ENCODE measurements around the gene MCHR1.
"Not testable (repeated sequence)": the region's sequence is repeated elsewhere in the genome, so short reads cannot be mapped to it uniquely, and the experiment has no call there.

MCHR1 gene

GRCh38 chr22:40659166-40659565 is 20.1 kb upstream of the MCHR1 start:
- no peak for DNase-seq

DNA sequence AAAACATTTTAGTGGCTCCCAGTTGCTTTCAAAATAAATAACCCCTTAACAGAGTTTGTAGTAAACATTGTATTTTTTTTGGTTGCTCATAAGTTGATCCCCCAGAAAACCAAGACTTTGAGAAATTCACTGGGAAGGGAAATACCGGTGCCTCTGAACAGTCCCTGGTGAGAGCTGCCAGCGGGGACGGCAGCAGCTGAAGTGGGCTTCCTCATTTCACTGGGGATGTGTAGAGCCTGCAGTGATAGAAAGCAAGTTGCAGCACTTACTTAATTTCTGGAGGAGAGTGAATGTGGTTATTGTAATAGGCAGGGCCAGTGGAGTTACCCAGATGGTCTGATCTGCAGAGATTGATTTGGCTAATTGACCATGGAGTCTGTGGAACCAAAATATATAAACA is 18.6 kb upstream of the MCHR1 start:
- no peak for DNase-seq

GRCh38 chr22:40661671-40662070 is 17.6 kb upstream of the MCHR1 start:
- DNase-seq = no peak

DNA sequence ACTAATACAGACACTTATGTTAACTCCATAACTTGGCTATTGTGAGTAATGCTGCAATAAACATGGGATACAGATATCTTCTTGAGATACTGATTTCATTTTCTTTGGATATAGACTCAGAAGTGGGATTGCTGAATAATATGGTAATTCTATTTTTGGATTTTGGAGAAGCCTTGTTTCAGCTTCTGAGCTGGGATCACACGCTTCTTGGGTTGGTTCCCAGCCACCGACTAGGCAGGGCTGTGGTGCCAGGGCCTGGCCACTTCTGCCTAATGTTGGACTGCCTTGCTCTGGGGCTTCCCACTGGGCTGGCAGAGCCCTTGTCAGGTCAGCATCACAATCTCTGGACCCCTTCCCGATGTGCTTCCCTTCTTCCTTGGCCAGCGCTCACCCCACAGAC is 14.0 kb upstream of the MCHR1 start:
- DNase-seq = no peak

GRCh38 chr22:40666151-40666848 is 13.0 kb upstream of the MCHR1 start:
- no peak for DNase-seq

GRCh38 chr22:40668611-40669411 is 10.5 kb upstream of the MCHR1 start:
- DNase-seq = no peak

DNA sequence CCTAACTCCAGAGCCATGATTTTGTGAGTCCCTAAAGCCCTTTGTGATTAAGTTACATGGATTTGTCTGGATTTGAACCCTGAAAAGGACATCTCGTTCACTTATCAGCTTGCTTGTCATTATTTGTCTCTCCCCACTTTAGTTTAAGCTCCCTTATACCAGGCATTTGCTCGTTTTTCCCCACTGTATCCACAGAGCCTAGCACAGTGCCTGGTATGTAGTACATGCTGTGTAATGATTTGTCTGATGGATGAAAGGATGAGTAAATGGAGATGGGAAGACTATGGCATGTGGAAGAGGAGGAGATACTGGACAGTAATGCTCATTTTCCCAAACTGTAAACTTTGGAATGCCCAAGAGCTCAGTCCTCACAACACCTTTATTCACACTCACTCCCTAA is 9.2 kb upstream of the MCHR1 start:
- DNase-seq = no peak

- DNase-seq = no peak
Measured at GRCh38 chr22:40671369-40671768, 7.9 kb upstream of the MCHR1 start.

- DNase-seq = no peak
Measured at GRCh38 chr22:40671796-40672360, 7.4 kb upstream of the MCHR1 start.

DNA sequence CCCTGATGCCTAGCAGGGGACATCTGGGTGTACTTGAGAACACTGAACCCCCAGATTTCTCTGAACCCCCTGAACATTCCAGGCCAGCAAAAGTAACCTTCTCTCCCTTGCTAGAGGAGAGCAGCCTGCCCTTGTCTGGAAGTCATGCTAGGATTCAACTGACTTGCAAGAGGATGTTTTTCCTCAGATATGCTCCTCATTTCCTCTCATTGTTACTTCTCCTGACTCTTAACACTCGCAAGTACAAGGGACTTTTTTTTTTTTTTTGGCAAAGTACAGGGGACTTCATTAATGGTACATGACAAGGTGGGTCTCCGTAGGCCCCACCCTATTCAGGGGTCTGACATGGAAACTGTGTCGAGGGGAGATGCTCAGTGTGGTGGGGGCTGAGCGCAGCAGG is 6.3 kb upstream of the MCHR1 start:
- DNase-seq = no peak

DNA sequence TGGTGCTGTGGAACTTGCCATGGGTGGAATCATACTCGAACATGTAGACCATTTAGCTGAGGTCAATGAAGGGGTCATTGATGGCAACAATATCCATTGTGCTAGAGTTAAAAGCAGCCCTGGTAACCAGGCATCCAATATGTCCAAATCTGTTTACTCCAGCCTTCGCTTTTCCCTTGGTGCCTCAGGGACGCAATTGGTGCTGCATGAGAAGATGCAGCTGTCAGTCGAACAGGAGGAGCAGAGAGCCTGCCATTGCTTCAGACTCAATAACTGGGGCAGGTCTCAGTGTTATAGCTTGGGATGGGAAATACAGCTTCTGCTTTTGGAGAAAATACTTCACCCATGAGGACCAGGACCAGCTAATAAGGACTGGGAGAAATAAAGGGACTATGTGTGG is 5.0 kb upstream of the MCHR1 start:
- no peak for DNase-seq

GRCh38 chr22:40676166-40676565 is 3.1 kb upstream of the MCHR1 start:
- not testable (repeated sequence) for DNase-seq

- no peak for DNase-seq
Measured at GRCh38 chr22:40676644-40677043, 2.6 kb upstream of the MCHR1 start.

DNA sequence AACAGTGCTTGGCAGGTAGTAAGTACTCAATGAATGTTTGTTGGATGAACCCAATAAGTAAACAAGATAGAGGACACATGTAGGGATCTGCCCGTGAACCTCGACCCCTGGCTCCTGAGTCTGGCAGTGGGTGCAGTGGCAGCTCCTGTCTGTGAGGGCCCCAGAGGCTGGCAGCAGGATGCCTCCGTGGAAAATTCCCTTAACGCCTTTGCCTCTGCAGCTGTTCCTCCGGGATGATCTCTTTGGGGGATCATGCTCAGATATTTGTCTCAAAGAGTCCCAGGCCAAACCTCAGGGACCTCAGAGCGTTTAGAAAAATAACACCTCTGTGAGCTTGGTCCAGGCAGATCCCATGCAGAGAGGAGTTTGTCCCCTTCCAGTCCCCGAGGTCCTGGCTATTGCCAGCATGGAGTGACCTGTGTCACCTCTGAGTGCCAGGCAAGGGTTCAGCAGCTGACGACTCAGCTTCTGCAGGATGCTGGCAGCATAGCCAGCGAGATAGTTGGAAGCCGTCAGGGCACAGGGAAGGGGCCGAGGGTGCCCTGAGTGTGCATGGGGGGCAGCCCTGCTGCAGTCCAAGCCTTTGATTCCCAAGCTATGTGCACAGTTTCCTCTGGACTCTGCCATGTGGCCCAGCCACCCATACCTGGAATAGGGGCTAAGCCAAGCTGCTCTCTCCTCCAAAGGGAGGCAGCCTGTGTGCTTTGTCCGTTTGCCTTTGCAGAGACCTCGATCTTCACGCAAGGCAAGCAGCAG is 613 bp upstream of the MCHR1 start:
- DNase-seq = no peak

GRCh38 chr22:40679964-40680818 is 907 bp downstream of the MCHR1 start:
- DNase-seq = no peak

- no peak for DNase-seq
Measured at GRCh38 chr22:40680819-40681183, 1.5 kb downstream of the MCHR1 start.

DNA sequence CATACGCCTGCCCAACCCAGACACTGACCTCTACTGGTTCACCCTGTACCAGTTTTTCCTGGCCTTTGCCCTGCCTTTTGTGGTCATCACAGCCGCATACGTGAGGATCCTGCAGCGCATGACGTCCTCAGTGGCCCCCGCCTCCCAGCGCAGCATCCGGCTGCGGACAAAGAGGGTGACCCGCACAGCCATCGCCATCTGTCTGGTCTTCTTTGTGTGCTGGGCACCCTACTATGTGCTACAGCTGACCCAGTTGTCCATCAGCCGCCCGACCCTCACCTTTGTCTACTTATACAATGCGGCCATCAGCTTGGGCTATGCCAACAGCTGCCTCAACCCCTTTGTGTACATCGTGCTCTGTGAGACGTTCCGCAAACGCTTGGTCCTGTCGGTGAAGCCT is 2.2 kb downstream of the MCHR1 start:
- no peak for DNase-seq

- no peak for DNase-seq
Measured at GRCh38 chr22:40684728-40685127, 5.4 kb downstream of the MCHR1 start.

- no peak for DNase-seq
Measured at GRCh38 chr22:40685406-40685805, 6.1 kb downstream of the MCHR1 start.

DNA sequence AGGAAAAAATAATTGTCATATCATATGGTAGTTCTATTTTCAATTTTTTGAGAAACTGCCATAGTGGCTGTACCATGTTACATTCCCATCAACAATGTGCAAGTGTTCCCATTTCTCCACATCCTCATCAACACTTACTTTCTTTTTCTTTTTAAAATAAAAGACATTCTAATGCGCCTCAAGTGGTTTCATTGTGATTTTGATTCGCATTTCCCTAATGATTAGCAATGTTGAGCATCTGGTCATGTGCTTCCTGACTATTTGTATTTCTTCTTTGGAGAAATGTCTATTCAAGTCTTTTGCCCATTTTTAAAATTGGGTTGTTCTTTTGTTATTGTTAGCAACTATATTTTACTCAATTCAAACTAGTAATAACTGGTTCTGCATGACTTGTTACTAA is 8.4 kb downstream of the MCHR1 start:
- DNase-seq = no peak

DNA sequence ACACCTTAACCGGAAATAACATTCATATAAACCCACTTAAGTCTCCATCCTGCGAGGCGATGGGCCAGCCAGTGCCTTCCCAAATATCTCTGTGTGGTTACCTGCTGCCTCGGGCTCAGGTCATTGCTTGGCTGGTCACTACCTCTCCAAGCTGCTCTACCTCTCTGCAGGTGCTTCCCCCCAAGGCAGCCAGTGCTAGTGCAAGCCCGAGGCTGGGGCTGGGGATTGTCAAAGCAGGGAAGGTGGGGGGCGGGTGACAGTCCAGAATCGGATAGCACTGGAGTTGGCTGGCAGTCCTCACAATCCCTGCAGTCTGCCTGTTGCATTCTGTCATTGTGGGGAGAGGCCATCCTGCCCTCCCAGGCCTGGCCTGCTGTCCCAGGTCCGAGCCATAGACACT is 11.1 kb downstream of the MCHR1 start:
- no peak for DNase-seq

DNA sequence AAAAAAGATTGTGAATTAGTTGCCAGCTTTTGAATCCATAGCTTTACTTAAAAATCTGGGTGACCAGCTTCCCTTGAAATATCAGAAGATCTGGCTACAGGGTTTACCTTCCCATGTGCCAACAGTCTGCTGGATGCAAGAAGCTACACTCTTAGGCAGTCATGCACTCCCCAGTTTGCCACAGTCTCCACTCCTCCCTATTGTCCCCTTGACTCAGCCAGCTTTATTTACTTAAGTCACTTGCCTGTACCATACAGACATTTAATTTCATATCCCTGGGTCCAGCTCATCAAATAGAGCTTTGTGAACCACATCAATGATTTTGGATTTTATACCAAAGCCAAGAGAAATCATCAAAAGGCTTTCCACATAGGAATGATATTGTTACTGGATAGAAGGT is 12.2 kb downstream of the MCHR1 start:
- no peak for DNase-seq

DNA sequence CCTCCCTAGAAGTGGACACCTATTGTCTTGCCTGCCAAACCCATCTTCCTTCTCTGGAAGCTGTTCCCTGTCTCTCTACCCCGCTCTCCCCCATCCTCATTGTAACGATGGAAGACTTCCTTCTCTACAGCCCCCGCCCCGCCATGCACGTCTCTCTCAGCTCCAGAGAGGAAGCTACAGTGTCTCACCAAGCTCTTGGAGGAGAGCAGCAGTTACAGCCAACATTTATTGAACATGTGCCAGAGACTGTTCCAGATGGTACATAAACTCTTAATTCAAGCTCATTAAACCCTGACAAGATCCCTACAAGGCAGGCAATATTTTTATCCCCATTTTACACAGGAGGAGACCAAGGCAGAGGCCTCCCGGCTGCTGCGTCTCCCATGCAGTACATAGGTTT is 15.1 kb downstream of the MCHR1 start:
- DNase-seq = no peak

All from RPMI8226 (cell line).